ENCODE results near the gene DOCK7. TPM values are rescaled to one million over a fixed set of nuclear protein-coding genes. Genes with fewer than 3 reads are reported as not detected.

Gene DOCK7
- total RNA-seq, 1 experiment from 2014 or later = 57.2 TPM

DNA sequence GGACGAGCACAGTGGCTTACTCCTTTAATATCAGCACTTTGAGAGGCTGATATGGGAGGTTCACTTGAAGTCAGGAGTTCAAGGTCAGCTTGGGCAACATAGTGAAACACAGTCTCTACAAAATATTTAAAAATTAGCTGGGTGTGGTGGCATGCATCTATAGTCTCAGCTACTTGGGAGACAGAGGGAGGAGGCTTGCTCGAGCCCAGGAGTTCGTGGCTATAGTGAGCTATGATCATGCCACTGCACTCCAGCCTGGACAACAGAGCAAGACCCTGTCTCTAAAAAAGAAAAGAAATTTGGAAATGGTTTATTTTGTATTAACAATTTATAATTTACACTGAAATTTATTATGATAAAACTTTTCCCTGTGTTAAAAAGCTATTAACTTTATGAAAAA is 92.5 kb downstream of the DOCK7 start:
- no peak overlapping the region for H3K4me3 ChIP-seq (ENCODE audit: low read depth in 2 of 2, low read length in 2 of 2)
- CTCF ChIA-PET = no interaction called here
- POLR2A ChIA-PET = interaction anchor here (0.6 kb wide), 1 partner anchor 45 kb away, joined by 5 read pairs; no protein-coding TSS in a partner anchor
- no peak overlapping the region for H3K27ac ChIP-seq (ENCODE audit: low read length)
- H3K27me3 ChIP-seq (ENCODE audit: control insufficient read depth, insufficient read depth, low read length) = no peaks in the 10 kb centered on the region
- H3K36me3 ChIP-seq (ENCODE audit: control insufficient read depth, insufficient read depth, low read length) = peaks cover 2% of the 10 kb centered on the region; the same call in 1 of the 2 replicates
- no peaks in the 10 kb centered on the region for H3K9me3 ChIP-seq (ENCODE audit: control insufficient read depth, insufficient read depth, low read depth, low read length)
- no peak for DNase-seq (ENCODE audit: low read depth, low spot score)
- no TSS peak for BruUV-seq (replicated peaks)
- intact Hi-C loops (cut with micrococcal nuclease; ENCODE audit: unreplicated experiment) (no loop called here), in situ Hi-C loops (cut with HindIII; ENCODE audit: low pct_unique_long_range_greater_than_20kb, low sequenced_read_pairs) (no loop called here)
- TF ChIP-seq TCF7L2 (IDR thresholded peaks at IDR 0.05; ENCODE audit: low read depth, low read length) (no peak), SIN3A (IDR thresholded peaks at IDR 0.05; ENCODE audit: borderline replicate concordance, insufficient read depth, low read depth, low read length) (no peak), REST (IDR thresholded peaks at IDR 0.05; ENCODE audit: insufficient read depth in 1 of 2, low read depth in 2 of 2, low read length in 1 of 2) (no peak), POLR2AphosphoS5 (IDR thresholded peaks at IDR 0.05; ENCODE audit: low read depth, low read length) (no peak)
- TF ChIP-seq, protein P1, sequence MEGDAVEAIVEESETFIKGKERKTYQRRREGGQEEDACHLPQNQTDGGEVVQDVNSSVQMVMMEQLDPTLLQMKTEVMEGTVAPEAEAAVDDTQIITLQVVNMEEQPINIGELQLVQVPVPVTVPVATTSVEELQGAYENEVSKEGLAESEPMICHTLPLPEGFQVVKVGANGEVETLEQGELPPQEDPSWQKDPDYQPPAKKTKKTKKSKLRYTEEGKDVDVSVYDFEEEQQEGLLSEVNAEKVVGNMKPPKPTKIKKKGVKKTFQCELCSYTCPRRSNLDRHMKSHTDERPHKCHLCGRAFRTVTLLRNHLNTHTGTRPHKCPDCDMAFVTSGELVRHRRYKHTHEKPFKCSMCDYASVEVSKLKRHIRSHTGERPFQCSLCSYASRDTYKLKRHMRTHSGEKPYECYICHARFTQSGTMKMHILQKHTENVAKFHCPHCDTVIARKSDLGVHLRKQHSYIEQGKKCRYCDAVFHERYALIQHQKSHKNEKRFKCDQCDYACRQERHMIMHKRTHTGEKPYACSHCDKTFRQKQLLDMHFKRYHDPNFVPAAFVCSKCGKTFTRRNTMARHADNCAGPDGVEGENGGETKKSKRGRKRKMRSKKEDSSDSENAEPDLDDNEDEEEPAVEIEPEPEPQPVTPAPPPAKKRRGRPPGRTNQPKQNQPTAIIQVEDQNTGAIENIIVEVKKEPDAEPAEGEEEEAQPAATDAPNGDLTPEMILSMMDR (IDR thresholded peaks at IDR 0.05) = no peak
- no peaks in the 10 kb centered on the region for H3K4me1 ChIP-seq (ENCODE audit: control insufficient read depth, insufficient read depth, low read length)
- no peak for ATAC-seq

- no peaks in the 10 kb centered on the region for H3K9me3 ChIP-seq (ENCODE audit: control insufficient read depth, insufficient read depth, low read depth, low read length)
- BruUV-seq (replicated peaks) = no TSS peak
- intact Hi-C loops (cut with micrococcal nuclease; ENCODE audit: unreplicated experiment) (no loop called here), in situ Hi-C loops (cut with HindIII; ENCODE audit: low pct_unique_long_range_greater_than_20kb, low sequenced_read_pairs) (no loop called here)
- ChIA-PET POLR2A (no interaction called here), CTCF (no interaction called here)
- no peaks in the 10 kb centered on the region for H3K4me1 ChIP-seq (ENCODE audit: control insufficient read depth, insufficient read depth, low read length)
- peaks cover 2% of the 10 kb centered on the region; the same call in 1 of the 2 replicates for H3K36me3 ChIP-seq (ENCODE audit: control insufficient read depth, insufficient read depth, low read length)
- TF ChIP-seq, protein P1 (IDR thresholded peaks at IDR 0.05) = no peak
- no peak for TF ChIP-seq TCF7L2 (IDR thresholded peaks at IDR 0.05; ENCODE audit: low read depth, low read length)
- H3K4me3 ChIP-seq (ENCODE audit: low read depth in 2 of 2, low read length in 2 of 2) = no peak overlapping the region
- no peak overlapping the region for H3K27ac ChIP-seq (ENCODE audit: low read length)
- no peaks in the 10 kb centered on the region for H3K27me3 ChIP-seq (ENCODE audit: control insufficient read depth, insufficient read depth, low read length)
- DNase-seq (ENCODE audit: low read depth, low spot score) (no peak), ATAC-seq (no peak)
Measured at GRCh38 chr1:62593825-62594394, 94.3 kb downstream of the DOCK7 start.
